Neural crest cell (in vitro differentiated cells): ENCODE measurements around the gene KDM6A. TPM values are rescaled to one million over a fixed set of nuclear protein-coding genes. Genes with fewer than 3 reads are reported as not detected.
"Not testable (repeated sequence)": the region's sequence is repeated elsewhere in the genome, so short reads cannot be mapped to it uniquely, and the experiment has no call there.

Experiments
- DNase-seq: peaks from one replicate; pipeline ENCODE4 v3.0.0; 2021; ENCODE audit warnings: low read depth, mixed read lengths, low spot score
- H3K27ac Mint-ChIP-seq: one replicate; pipeline ENCODE4 v1.8.0; 2021; ENCODE audit warnings: mild to moderate bottlenecking, mixed read lengths; ENCODE audit not compliant: unreplicated experiment
- H3K27me3 Mint-ChIP-seq: 2 replicates; pipeline ENCODE4 v1.8.0; 2021; ENCODE audit warnings: low read depth, mild to moderate bottlenecking, mixed read lengths
- H3K36me3 Mint-ChIP-seq: 2 replicates; pipeline ENCODE4 v1.8.0; 2021; ENCODE audit warnings: low read depth, mild to moderate bottlenecking, mixed read lengths
- H3K4me1 Mint-ChIP-seq: 2 replicates; pipeline ENCODE4 v1.8.0; 2021; ENCODE audit warnings: mixed read lengths
- H3K4me3 Mint-ChIP-seq: one replicate; pipeline ENCODE4 v1.8.0; 2021; ENCODE audit warnings: mild to moderate bottlenecking, mixed read lengths
- H3K9me3 Mint-ChIP-seq: 2 replicates; pipeline ENCODE4 v1.8.0; 2021; ENCODE audit warnings: mixed read lengths
- total RNA-seq: library from RNA; stranded (reverse); gene quantifications from 2 replicates; pipeline ENCODE4 v1.2.1, GENCODE V29; 2021
- TF ChIP-seq, protein P1 (sequence below): fragments of 200-600 bp; sonication (generic); conservative IDR thresholded peaks from 2 replicates; pipeline ENCODE4 v1.5.0; 2021; ENCODE audit warnings: antibody characterized with exemption, mild to moderate bottlenecking

KDM6A gene
- total RNA-seq, 1 donor from 2014 or later, result 21.4 TPM

DNA sequence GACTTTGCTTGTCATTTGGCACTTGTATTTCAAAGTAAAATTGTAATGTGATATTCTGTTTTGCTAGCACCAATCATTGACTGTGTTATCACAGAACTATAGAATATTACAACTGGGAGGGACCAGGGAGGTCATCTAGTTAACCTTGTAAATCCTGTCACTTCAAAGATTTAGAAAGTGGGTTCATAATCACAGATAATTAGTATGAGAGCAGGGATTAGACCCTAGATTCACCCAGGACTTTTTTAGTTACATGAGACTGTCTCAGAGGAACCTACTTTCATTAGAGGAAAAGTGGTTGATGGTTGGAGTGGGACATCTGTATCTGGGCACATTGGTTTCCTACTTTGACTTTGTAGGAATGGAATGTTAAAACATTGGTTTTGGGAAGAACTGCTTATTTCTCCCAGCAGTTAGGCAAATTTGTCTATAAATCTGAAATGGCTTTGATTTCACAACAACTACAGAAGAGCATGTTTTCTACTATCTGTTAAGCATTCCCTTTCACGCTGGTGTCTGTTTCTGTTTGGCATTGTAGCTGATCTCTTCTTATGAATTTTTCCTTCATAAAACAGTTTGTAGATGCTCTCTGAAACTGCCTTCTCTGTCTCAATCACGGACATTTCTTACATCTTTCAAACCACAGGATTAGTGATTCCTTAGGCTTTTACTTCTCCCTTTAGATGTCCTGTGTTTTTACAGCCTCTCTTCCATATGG is 183.6 kb downstream of the KDM6A start:
- no peak for DNase-seq
- Mint-ChIP-seq H3K27ac (no peak overlapping the region), H3K4me3 (no peak overlapping the region), H3K27me3 (no peaks in the 10 kb centered on the region), H3K4me1 (no peaks in the 10 kb centered on the region), H3K9me3 (peaks cover 3% of the 10 kb centered on the region), H3K36me3 (peaks cover 5% of the 10 kb centered on the region)
- TF ChIP-seq, protein P1, sequence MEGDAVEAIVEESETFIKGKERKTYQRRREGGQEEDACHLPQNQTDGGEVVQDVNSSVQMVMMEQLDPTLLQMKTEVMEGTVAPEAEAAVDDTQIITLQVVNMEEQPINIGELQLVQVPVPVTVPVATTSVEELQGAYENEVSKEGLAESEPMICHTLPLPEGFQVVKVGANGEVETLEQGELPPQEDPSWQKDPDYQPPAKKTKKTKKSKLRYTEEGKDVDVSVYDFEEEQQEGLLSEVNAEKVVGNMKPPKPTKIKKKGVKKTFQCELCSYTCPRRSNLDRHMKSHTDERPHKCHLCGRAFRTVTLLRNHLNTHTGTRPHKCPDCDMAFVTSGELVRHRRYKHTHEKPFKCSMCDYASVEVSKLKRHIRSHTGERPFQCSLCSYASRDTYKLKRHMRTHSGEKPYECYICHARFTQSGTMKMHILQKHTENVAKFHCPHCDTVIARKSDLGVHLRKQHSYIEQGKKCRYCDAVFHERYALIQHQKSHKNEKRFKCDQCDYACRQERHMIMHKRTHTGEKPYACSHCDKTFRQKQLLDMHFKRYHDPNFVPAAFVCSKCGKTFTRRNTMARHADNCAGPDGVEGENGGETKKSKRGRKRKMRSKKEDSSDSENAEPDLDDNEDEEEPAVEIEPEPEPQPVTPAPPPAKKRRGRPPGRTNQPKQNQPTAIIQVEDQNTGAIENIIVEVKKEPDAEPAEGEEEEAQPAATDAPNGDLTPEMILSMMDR, result no peak

DNA sequence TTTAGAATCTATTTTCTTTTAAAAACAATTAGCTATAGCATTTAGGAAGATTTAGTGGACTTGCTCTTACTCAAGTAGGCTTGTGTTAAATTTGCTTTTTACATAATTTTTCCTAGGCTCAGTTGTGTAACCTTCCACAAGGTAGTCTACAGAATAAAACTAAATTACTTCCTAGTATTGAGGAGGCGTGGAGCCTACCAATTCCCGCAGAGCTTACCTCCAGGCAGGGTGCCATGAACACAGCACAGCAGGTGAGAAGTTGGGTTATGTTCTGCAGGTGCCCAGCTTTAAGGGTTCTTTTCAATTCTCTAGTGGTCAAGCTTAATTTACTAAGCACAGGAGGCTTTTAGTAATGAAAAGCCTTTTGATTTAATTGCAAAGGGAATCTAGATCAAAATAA is 186.9 kb downstream of the KDM6A start:
- not testable (repeated sequence) for H3K27me3 Mint-ChIP-seq, H3K9me3 Mint-ChIP-seq, H3K27ac Mint-ChIP-seq, H3K4me3 Mint-ChIP-seq, DNase-seq, H3K36me3 Mint-ChIP-seq, H3K4me1 Mint-ChIP-seq

DNA sequence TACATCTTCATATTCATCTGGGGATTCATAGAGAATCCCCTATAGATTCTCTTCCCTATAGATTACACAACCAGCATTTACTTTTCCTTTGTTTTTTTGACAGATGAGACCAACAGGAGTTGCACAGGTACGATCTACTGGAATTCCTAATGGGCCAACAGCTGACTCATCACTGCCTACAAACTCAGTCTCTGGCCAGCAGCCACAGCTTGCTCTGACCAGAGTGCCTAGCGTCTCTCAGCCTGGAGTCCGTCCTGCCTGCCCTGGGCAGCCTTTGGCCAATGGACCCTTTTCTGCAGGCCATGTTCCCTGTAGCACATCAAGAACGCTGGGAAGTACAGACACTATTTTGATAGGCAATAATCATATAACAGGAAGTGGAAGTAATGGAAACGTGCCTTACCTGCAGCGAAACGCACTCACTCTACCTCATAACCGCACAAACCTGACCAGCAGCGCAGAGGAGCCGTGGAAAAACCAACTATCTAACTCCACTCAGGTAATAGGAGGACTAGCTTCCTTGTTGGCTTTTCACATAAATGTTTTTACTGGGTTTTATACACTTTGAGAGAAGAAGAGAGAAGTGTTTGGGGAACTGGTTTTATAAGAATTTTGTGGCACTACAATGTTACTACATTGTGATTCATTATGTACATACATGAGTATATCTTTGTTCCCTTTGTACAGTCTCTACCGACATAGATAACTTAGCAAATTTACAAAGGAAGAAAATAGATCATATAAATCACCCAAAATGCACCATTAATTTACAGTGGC is 190.5 kb downstream of the KDM6A start:
- no peak for DNase-seq
- Mint-ChIP-seq H3K27ac (no peak overlapping the region), H3K9me3 (peaks cover 3% of the 10 kb centered on the region)

DNA sequence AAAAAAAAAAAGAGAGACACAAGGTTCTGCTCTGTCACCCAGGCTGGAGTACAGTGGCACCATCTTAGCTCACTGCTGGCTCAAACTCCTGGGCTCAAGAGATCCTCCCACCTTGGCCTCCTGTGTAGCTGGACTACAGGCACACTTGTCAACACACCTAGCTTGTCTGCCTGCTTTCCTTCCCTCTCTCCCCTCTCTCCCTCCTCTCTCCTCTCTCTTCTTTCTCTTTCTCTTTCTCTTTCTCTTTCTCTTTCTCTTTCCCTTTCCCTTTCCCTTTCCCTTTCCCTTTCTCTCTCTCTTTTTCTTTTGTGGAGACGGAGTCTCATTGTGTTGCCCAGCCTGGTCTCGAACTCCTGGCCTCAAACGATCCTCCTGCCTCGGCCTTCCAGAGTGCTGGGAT is 195.6 kb downstream of the KDM6A start:
- H3K36me3 Mint-ChIP-seq, result peaks cover 12% of the 10 kb centered on the region
- no peak overlapping the region for H3K27ac Mint-ChIP-seq
- TF ChIP-seq, protein P1, result no peak
- H3K4me1 Mint-ChIP-seq, result no peaks in the 10 kb centered on the region
- peaks cover 3% of the 10 kb centered on the region for H3K9me3 Mint-ChIP-seq
- no peaks in the 10 kb centered on the region for H3K27me3 Mint-ChIP-seq
- no peak for DNase-seq
- H3K4me3 Mint-ChIP-seq, result no peak overlapping the region

More for the DNA sequence above, 190.5 kb downstream of the KDM6A start:
- TF ChIP-seq, protein P1, result no peak
- Mint-ChIP-seq H3K36me3 (peaks cover 12% of the 10 kb centered on the region), H3K4me1 (no peaks in the 10 kb centered on the region), H3K4me3 (no peak overlapping the region), H3K27me3 (no peaks in the 10 kb centered on the region)

DNA sequence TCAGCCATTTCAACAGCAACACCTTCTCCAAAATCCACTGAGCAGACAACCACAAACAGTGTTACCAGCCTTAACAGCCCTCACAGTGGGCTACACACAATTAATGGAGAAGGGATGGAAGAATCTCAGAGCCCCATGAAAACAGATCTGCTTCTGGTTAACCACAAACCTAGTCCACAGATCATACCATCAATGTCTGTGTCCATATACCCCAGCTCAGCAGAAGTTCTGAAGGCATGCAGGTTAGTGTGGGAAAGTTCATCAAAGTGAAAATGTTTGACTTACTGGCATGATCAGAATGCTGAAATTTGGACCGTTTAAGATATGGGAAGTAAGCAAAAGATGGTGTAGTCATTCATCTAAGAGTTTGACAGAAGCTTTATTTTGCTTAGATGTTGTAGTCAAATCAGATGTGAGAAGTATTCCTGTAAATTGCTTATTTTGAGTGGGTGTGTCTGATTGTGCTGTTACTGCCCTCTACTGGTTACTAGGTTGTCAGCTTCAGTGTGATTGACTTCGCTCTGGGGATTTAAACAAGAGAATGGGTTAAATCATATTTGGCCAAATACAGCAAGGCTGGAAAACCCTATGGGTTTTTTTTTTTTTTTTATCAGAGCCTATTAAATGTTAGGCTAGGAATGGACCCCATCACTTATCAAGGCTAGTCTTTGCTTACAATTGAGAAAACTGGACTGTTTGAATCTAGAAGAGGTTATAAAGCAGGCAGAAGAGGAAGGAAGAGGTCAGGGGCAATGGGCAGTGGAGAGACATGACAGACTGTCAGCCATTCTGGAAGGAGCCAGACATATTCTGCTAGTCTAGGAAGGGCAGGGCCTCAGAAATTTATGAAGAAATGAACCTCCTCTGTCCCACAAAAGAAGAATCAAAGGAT is 197.4 kb downstream of the KDM6A start:
- no peak for DNase-seq
- TF ChIP-seq, protein P1, result peak; percentile 68
- no peak overlapping the region for H3K27ac Mint-ChIP-seq
- H3K9me3 Mint-ChIP-seq, result peaks cover 3% of the 10 kb centered on the region
- H3K27me3 Mint-ChIP-seq, result no peaks in the 10 kb centered on the region
- H3K36me3 Mint-ChIP-seq, result peaks cover 8% of the 10 kb centered on the region
- H3K4me3 Mint-ChIP-seq, result no peak overlapping the region
- H3K4me1 Mint-ChIP-seq, result no peaks in the 10 kb centered on the region

DNA sequence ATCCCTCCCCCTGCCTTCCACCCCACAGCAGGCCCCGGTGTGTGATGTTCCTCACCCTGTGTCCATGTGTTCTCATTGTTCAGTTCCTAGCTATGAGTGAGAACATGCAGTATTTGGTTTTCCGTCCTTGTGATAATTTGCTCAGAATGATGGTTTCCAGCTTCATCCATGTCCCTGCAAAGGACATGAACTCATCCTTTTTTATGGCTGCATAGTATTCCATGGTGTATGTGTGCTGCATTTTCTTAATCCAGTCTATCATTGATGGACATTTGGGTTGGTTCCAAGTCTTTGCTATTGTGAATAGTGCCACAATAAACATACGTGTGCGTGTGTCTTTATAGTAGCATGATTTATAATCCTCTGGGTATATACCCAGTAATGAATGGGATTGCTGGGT is 200.0 kb downstream of the KDM6A start:
- DNase-seq, H3K4me3 Mint-ChIP-seq, H3K27ac Mint-ChIP-seq, H3K36me3 Mint-ChIP-seq, H3K4me1 Mint-ChIP-seq, H3K9me3 Mint-ChIP-seq, H3K27me3 Mint-ChIP-seq: not testable (repeated sequence)
